ENCODE results near the gene SH3RF2.
"Not testable (repeated sequence)": the region's sequence is repeated elsewhere in the genome, so short reads cannot be mapped to it uniquely, and the experiment has no call there.

SH3RF2 gene

GRCh38 chr5:146107901-146108300 lies 171.5 kb downstream of the SH3RF2 start:
- intact Hi-C loops (cut with DNase I; ENCODE audit: low total_unique reads), result no loop called here
- TF ChIP-seq CTCF (IDR thresholded peaks at IDR 0.05), result no peak

GRCh38 chr5:146108870-146109269 lies 172.5 kb downstream of the SH3RF2 start:
- H3K4me3 ChIP-seq; H3K27ac ChIP-seq; H3K9me3 ChIP-seq; H3K4me1 ChIP-seq; DNase-seq; H3K27me3 ChIP-seq; intact Hi-C loops (cut with DNase I; ENCODE audit: low total_unique reads): not testable (repeated sequence)
- peaks cover 11 to 33% (median 22%) of the 10 kb centered on the region in 3 donors for H3K36me3 ChIP-seq

More at GRCh38 chr5:146107901-146108300, 171.5 kb downstream of the SH3RF2 start:
- no peak for DNase-seq
- Histone ChIP-seq H3K4me1 (no peaks in the 10 kb centered on the region), H3K27ac (no peak overlapping the region), H3K9me3 (no peaks in the 10 kb centered on the region), H3K4me3 (no peak overlapping the region), H3K27me3 (no peaks in the 10 kb centered on the region), H3K36me3 (peaks cover 5 to 24% (median 16%) of the 10 kb centered on the region in 3 donors)

GRCh38 chr5:146109379-146109778 lies 173.0 kb downstream of the SH3RF2 start:
- H3K4me1 ChIP-seq, result no peaks in the 10 kb centered on the region
- H3K4me3 ChIP-seq, result no peak overlapping the region
- intact Hi-C loops (cut with DNase I; ENCODE audit: low total_unique reads), result no loop called here
- H3K27ac ChIP-seq, result no peak overlapping the region
- DNase-seq, result no peak
- peaks cover 16 to 35% (median 27%) of the 10 kb centered on the region in 3 donors for H3K36me3 ChIP-seq
- no peak for TF ChIP-seq CTCF (IDR thresholded peaks at IDR 0.05)
- no peaks in the 10 kb centered on the region for H3K9me3 ChIP-seq
- H3K27me3 ChIP-seq, result no peaks in the 10 kb centered on the region

GRCh38 chr5:146111409-146111808 lies 175.0 kb downstream of the SH3RF2 start:
- intact Hi-C loops (cut with DNase I; ENCODE audit: low total_unique reads), result loop anchor here (5.0 kb wide), 1 partner anchor 931 kb away; no protein-coding TSS in a partner anchor
- no peak overlapping the region for H3K4me3 ChIP-seq
- H3K36me3 ChIP-seq, result peaks cover 21 to 43% (median 39%) of the 10 kb centered on the region in 3 donors
- no peak for DNase-seq
- no peak overlapping the region for H3K27ac ChIP-seq
- no peak for TF ChIP-seq CTCF (IDR thresholded peaks at IDR 0.05)
- H3K4me1 ChIP-seq, result no peaks in the 10 kb centered on the region
- H3K9me3 ChIP-seq, result no peaks in the 10 kb centered on the region
- H3K27me3 ChIP-seq, result no peaks in the 10 kb centered on the region

GRCh38 chr5:146112476-146112875 lies 176.1 kb downstream of the SH3RF2 start:
- Histone ChIP-seq H3K27me3 (no peaks in the 10 kb centered on the region), H3K4me3 (no peak overlapping the region), H3K27ac (no peak overlapping the region), H3K36me3 (peaks cover 29 to 53% (median 47%) of the 10 kb centered on the region in 3 donors), H3K4me1 (no peaks in the 10 kb centered on the region), H3K9me3 (no peaks in the 10 kb centered on the region)
- intact Hi-C loops (cut with DNase I; ENCODE audit: low total_unique reads), result loop anchor here (5.0 kb wide), 1 partner anchor 930 kb away; no protein-coding TSS in a partner anchor
- TF ChIP-seq CTCF (IDR thresholded peaks at IDR 0.05), result no peak
- no peak for DNase-seq
